22Rv1 (cell line): ENCODE data around the gene UBE2D4.

Source experiments
- CTCF ChIP-seq: fragments of 450-650 bp; IDR thresholded peaks from 2 replicates; pipeline ENCODE4 v1.5.1; 2017; ENCODE audit warnings: mild to moderate bottlenecking
- ZFX ChIP-seq: fragments of 450-650 bp; IDR thresholded peaks from 2 replicates; pipeline ENCODE4 v1.6.1; 2017; ENCODE audit warnings: antibody characterized with exemption, borderline replicate concordance

- TF ChIP-seq CTCF (no peak), ZFX (no peak)
These were observed 12.8 kb downstream of the UBE2D4 start for GRCh38 chr7:43938892-43939482.
